H9 (cell line): Measurements from ENCODE around the gene PAK1. TPM values are rescaled to one million over a fixed set of nuclear protein-coding genes. Genes with fewer than 3 reads are reported as not detected.

ENCODE experiments used
- DNase-seq: peaks from one replicate; pipeline ENCODE4 v3.0.0-alpha.2; 2017
- H2AFZ ChIP-seq: one replicate; pipeline ENCODE4 v1.6.1; 2013; ENCODE audit warnings: mild to moderate bottlenecking, low read length, control low read depth, moderate library complexity
- H2AK5ac ChIP-seq: 2 replicates; pipeline ENCODE4 v1.6.1; 2013; ENCODE audit warnings: low read length, control low read depth, mixed read lengths; ENCODE audit not compliant: insufficient read length
- H2BK120ac ChIP-seq: one replicate; pipeline ENCODE4 v1.6.1; 2013; ENCODE audit warnings: low read depth, mild to moderate bottlenecking, low read length, control low read depth, inconsistent platforms; ENCODE audit not compliant: poor library complexity, severe bottlenecking
- H2BK12ac ChIP-seq: 2 replicates; pipeline ENCODE4 v1.6.1; 2013; ENCODE audit warnings: low read length, control low read depth, mixed read lengths, low read depth; ENCODE audit not compliant: insufficient read length
- H2BK15ac ChIP-seq: 2 replicates; pipeline ENCODE4 v1.6.1; 2013; ENCODE audit warnings: low read depth, low read length, control low read depth
- H2BK20ac ChIP-seq: one replicate; pipeline ENCODE4 v1.6.1; 2013; ENCODE audit warnings: low read depth, mild to moderate bottlenecking, low read length, control low read depth, inconsistent platforms; ENCODE audit not compliant: poor library complexity, severe bottlenecking
- H2BK5ac ChIP-seq: 2 replicates; pipeline ENCODE4 v1.6.1; 2013; ENCODE audit warnings: low read length, control low read depth, mixed read lengths; ENCODE audit not compliant: insufficient read length
- H3K14ac ChIP-seq: 2 replicates; pipeline ENCODE4 v1.6.1; 2013; ENCODE audit warnings: low read length, control low read depth; ENCODE audit not compliant: insufficient read depth
- H3K18ac ChIP-seq: 2 replicates; pipeline ENCODE4 v1.6.1; 2013; ENCODE audit warnings: low read depth, mild to moderate bottlenecking, mixed read lengths, low read length, control low read depth; ENCODE audit not compliant: insufficient read length
- H3K23ac ChIP-seq: 2 replicates; pipeline ENCODE4 v1.6.1; 2013; ENCODE audit warnings: low read length, control low read depth, mixed read lengths, low read depth; ENCODE audit not compliant: insufficient read length
- H3K23me2 ChIP-seq: 2 replicates; pipeline ENCODE4 v1.6.1; 2013; ENCODE audit warnings: low read depth, mild to moderate bottlenecking, mixed read lengths, low read length, control low read depth; ENCODE audit not compliant: insufficient read length, poor library complexity, severe bottlenecking
- H3K27ac ChIP-seq: 2 replicates; pipeline ENCODE4 v1.5.1; 2013; ENCODE audit warnings: low read length, control low read depth, mixed read lengths, low read depth; ENCODE audit not compliant: insufficient read length
- H3K27me3 ChIP-seq: 2 replicates; pipeline ENCODE4 v1.6.1; 2013; ENCODE audit warnings: low read length, control low read depth, inconsistent platforms; ENCODE audit not compliant: insufficient read depth
- H3K4ac ChIP-seq: 2 replicates; pipeline ENCODE4 v1.6.1; 2013; ENCODE audit warnings: low read depth, mild to moderate bottlenecking, control low read depth, inconsistent platforms, low read length, moderate library complexity
- H3K4me1 ChIP-seq: 2 replicates; pipeline ENCODE4 v1.6.1; 2013; ENCODE audit warnings: low read length, control low read depth, inconsistent platforms; ENCODE audit not compliant: insufficient read depth
- H3K4me2 ChIP-seq: 2 replicates; pipeline ENCODE4 v1.6.1; 2013; ENCODE audit warnings: low read length, control low read depth, mixed read lengths; ENCODE audit not compliant: insufficient read length, insufficient read depth
- H3K56ac ChIP-seq: 2 replicates; pipeline ENCODE4 v1.6.1; 2013; ENCODE audit warnings: low read depth, mild to moderate bottlenecking, mixed read lengths, low read length, control low read depth; ENCODE audit not compliant: insufficient read length
- H3K79me1 ChIP-seq: 2 replicates; pipeline ENCODE4 v1.6.1; 2013; ENCODE audit warnings: low read depth, mild to moderate bottlenecking, moderate library complexity, low read length, control low read depth, inconsistent platforms; ENCODE audit not compliant: insufficient read depth, poor library complexity, severe bottlenecking
- H3K79me2 ChIP-seq: 2 replicates; pipeline ENCODE4 v1.6.1; 2013; ENCODE audit warnings: low read length, control low read depth, inconsistent platforms; ENCODE audit not compliant: insufficient read depth
- H3K9ac ChIP-seq: 2 replicates; pipeline ENCODE4 v1.6.1; 2013; ENCODE audit warnings: low read length, control low read depth, mixed read lengths; ENCODE audit not compliant: insufficient read length; ENCODE audit errors: extremely low read depth
- H3K9me3 ChIP-seq: one replicate; pipeline ENCODE4 v1.6.1; 2013; ENCODE audit warnings: low read depth, low read length, inconsistent platforms; ENCODE audit not compliant: control insufficient read depth
- H3T11ph ChIP-seq: one replicate; pipeline ENCODE4 v1.6.1; 2013; ENCODE audit warnings: mild to moderate bottlenecking, low read length, control low read depth, inconsistent platforms
- H4K20me1 ChIP-seq: one replicate; pipeline ENCODE4 v1.6.1; 2013; ENCODE audit not compliant: control insufficient read depth, insufficient read length, insufficient read depth
- H4K5ac ChIP-seq: 2 replicates; pipeline ENCODE4 v1.6.1; 2013; ENCODE audit warnings: low read depth, mild to moderate bottlenecking, mixed read lengths, low read length, control low read depth; ENCODE audit not compliant: insufficient read length
- H4K8ac ChIP-seq: replicated peaks from 2 replicates; pipeline ENCODE4 v1.6.1; 2013; ENCODE audit warnings: low read length, control low read depth, mixed read lengths, low read depth; ENCODE audit not compliant: insufficient read length
- H4K91ac ChIP-seq: 2 replicates; pipeline ENCODE4 v1.6.1; 2013; ENCODE audit warnings: low read depth, mild to moderate bottlenecking, moderate library complexity, mixed read lengths, low read length, control low read depth; ENCODE audit not compliant: insufficient read length
- H3K27ac Mint-ChIP-seq, 3 experiments: 2 replicates in 2 of 3; 3 replicates in 1 of 3; pipeline ENCODE4 v1.8.0; 2020 to 2021; ENCODE audit warnings: mixed read lengths in 3 of 3, mild to moderate bottlenecking in 1 of 3, moderate library complexity in 1 of 3
- H3K27me3 Mint-ChIP-seq: 2 replicates; pipeline ENCODE4 v1.8.0; 2021; ENCODE audit warnings: low read depth, mild to moderate bottlenecking, moderate library complexity, mixed read lengths
- H3K36me3 Mint-ChIP-seq, 3 experiments: 2 replicates in 2 of 3; 3 replicates in 1 of 3; pipeline ENCODE4 v1.8.0; 2020 to 2021; ENCODE audit warnings: low read depth in 3 of 3, mixed read lengths in 3 of 3; ENCODE audit not compliant: insufficient read depth in 1 of 3
- H3K4me1 Mint-ChIP-seq, 2 experiments: 2 replicates each; pipeline ENCODE4 v1.8.0; 2020; ENCODE audit warnings: mixed read lengths in 2 of 2
- H3K4me3 Mint-ChIP-seq, 2 experiments: 2 replicates in 1 of 2; 3 replicates in 1 of 2; pipeline ENCODE4 v1.8.0; 2020 to 2021; ENCODE audit warnings: mild to moderate bottlenecking in 2 of 2, mixed read lengths in 2 of 2, moderate library complexity in 1 of 2
- H3K9me3 Mint-ChIP-seq, 2 experiments: 2 replicates in 1 of 2; 3 replicates in 1 of 2; pipeline ENCODE4 v1.8.0; 2020; ENCODE audit warnings: mild to moderate bottlenecking in 2 of 2, mixed read lengths in 2 of 2, moderate library complexity in 1 of 2
- WGBS: extraction: QIAGEN DNeasy Blood & Tissue Kit; methylation state at CpG from one replicate; pipeline ENCODE4 v1.1.7; 2013; ENCODE audit warnings: missing lambda C conversion rate, low lambda C conversion rate, mixed read lengths; ENCODE audit not compliant: insufficient read length; ENCODE audit errors: extremely low coverage; 5-methylcytosine and 5-hydroxymethylcytosine counted together
- total RNA-seq: library from RNA; stranded (reverse); gene quantifications from 2 replicates; pipeline ENCODE4 v1.2.1, GENCODE V29; 2021
- TF ChIP-seq, protein P1 (sequence below): fragments of 200-600 bp; sonication (generic); conservative IDR thresholded peaks from 3 replicates; pipeline ENCODE4 v1.8.0; 2021; ENCODE audit warnings: antibody characterized with exemption, mild to moderate bottlenecking

PAK1 gene
- total RNA-seq, 1 experiment from 2014 or later: 122 TPM

DNA sequence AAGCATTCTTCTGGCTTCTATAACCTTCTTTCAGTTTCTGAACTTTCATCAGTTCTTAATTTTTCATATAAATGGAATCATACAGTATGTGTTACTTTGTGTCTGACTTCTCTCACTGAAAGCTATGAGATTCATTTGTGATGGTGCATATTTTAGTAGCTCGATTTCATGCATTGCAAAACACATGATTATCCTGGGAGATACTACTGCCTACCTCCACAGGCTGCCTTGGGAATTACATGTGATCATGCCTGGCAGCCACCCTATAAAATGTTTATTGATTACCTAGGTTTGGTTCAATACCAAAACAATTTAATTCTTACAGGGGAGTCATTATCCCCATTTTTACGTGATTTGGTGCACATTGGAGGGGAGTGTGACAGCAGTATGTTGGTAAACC, 34.1 kb upstream of the PAK1 start:
- Mint-ChIP-seq H3K27ac (no peak overlapping the region), H3K4me1 (peaks cover 11% of the 10 kb centered on the region in 2 experiments), H3K27me3 (no peaks in the 10 kb centered on the region; the same call in 1 of the 2 replicates), H3K4me3 (no peak overlapping the region), H3K9me3 (peaks cover 0 to 5% of the 10 kb centered on the region in 2 experiments; a peak in 2 of 5 replicates), H3K36me3 (peaks cover 0 to 4% (median 0%) of the 10 kb centered on the region in 3 experiments; a peak in 1 of 7 replicates)
- no peak overlapping the region for H3K4ac ChIP-seq
- no peaks in the 10 kb centered on the region for H3K79me1 ChIP-seq
- no peaks in the 10 kb centered on the region for H3K27me3 ChIP-seq
- no CpG with 5 or more reads among the region's 2 CpGs for WGBS
- no peak overlapping the region for H3K27ac ChIP-seq
- H2BK5ac ChIP-seq: no peak overlapping the region
- H3K9ac ChIP-seq: no peak overlapping the region
- no peaks in the 10 kb centered on the region for H3K23me2 ChIP-seq
- H4K20me1 ChIP-seq: no peaks in the 10 kb centered on the region
- H2BK12ac ChIP-seq: no peak overlapping the region
- H4K8ac ChIP-seq: no peak overlapping the region
- H2BK120ac ChIP-seq: no peak overlapping the region
- no peak overlapping the region for H2AFZ ChIP-seq
- H2BK20ac ChIP-seq: no peak overlapping the region
- DNase-seq: no peak
- H3K14ac ChIP-seq: no peak overlapping the region
- no peak overlapping the region for H2BK15ac ChIP-seq
- TF ChIP-seq, protein P1, sequence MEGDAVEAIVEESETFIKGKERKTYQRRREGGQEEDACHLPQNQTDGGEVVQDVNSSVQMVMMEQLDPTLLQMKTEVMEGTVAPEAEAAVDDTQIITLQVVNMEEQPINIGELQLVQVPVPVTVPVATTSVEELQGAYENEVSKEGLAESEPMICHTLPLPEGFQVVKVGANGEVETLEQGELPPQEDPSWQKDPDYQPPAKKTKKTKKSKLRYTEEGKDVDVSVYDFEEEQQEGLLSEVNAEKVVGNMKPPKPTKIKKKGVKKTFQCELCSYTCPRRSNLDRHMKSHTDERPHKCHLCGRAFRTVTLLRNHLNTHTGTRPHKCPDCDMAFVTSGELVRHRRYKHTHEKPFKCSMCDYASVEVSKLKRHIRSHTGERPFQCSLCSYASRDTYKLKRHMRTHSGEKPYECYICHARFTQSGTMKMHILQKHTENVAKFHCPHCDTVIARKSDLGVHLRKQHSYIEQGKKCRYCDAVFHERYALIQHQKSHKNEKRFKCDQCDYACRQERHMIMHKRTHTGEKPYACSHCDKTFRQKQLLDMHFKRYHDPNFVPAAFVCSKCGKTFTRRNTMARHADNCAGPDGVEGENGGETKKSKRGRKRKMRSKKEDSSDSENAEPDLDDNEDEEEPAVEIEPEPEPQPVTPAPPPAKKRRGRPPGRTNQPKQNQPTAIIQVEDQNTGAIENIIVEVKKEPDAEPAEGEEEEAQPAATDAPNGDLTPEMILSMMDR: no peak; the same call in 1 of the 3 replicates
- no peak overlapping the region for H4K91ac ChIP-seq
- H3K4me2 ChIP-seq: no peak overlapping the region
- H3K18ac ChIP-seq: no peak overlapping the region
- no peaks in the 10 kb centered on the region for H3K79me2 ChIP-seq
- no peak overlapping the region for H4K5ac ChIP-seq
- no peak overlapping the region for H2AK5ac ChIP-seq
- H3K56ac ChIP-seq: no peak overlapping the region
- H3K9me3 ChIP-seq: no peaks in the 10 kb centered on the region
- no peak overlapping the region for H3K23ac ChIP-seq
- no peak overlapping the region for H3T11ph ChIP-seq
- H3K4me1 ChIP-seq: peaks cover 6% of the 10 kb centered on the region; the same call in 1 of the 2 replicates
